K562 (cell line): Measurements from ENCODE around the gene SLC26A3. TPM values are rescaled to one million over a fixed set of nuclear protein-coding genes. Genes with fewer than 3 reads are reported as not detected.
A peak's percentile ranks its signal among the peaks of the same experiment; 100 is the strongest.

Experiments used
- ATAC-seq: fragments of 200-7000 bp; cut with Tn5 transposase; 3 replicates; pipeline ENCODE4 v1.9.1; 2020; ENCODE audit warnings: moderate library complexity
- BruUV-seq: library from RNA; stranded (reverse); fragments of 400-500 nt; replicated peaks from 2 replicates; lab custom pipeline; 2021; lab: Mats Ljungman, UMichigan
- CTCF ChIA-PET: fragments of 300-600 bp; formaldehyde crosslinking; extraction: SDS; loops from one replicate; lab custom pipeline; 2021; ENCODE audit warnings: low intra/inter-chr PET ratio; lab: Yijun Ruan, JAX
- POLR2A ChIA-PET: fragments of 300-600, 350-650 bp; sonication (Branson Sonifier 250); formaldehyde crosslinking; extraction: SDS; loops from one replicate; lab custom pipeline; 2021; ENCODE audit warnings: antibody characterized with exemption, inconsistent platforms; lab: Yijun Ruan, JAX
- DNase-seq, 4 experiments: peaks; one replicate each; pipeline versions ENCODE4 v3.0.0 to v3.0.0-alpha.2; 2011 to 2018; ENCODE audit warnings: low spot score in 3 of 4, mixed read lengths in 3 of 4; ENCODE audit errors: extremely low read depth in 1 of 4
- FAIRE-seq: peaks from 2 replicates; lab custom pipeline; 2011; peaks lifted over from hg19 to GRCh38; lab: Jason Lieb, UNC
- H2AFZ ChIP-seq: 2 replicates; pipeline ENCODE4 v1.6.0; 2011; ENCODE audit warnings: low read depth, low read length, control low read depth, inconsistent platforms
- H3K27ac ChIP-seq: fragments of 200-600 bp; 3 replicates; pipeline ENCODE4 v1.8.0; 2011; ENCODE audit warnings: low read depth, mild to moderate bottlenecking, control low read depth, inconsistent platforms, low read length, moderate library complexity, mixed read lengths; ENCODE audit errors: extremely low read depth
- H3K27me3 ChIP-seq, 2 experiments: fragments of 300-600 bp in 1 of 2; 2 replicates in 1 of 2; 3 replicates in 1 of 2; pipeline versions ENCODE4 v1.6.0 to v1.8.0; 2011; ENCODE audit warnings: inconsistent platforms in 2 of 2, low read length in 2 of 2, mild to moderate bottlenecking in 1 of 2, mixed read lengths in 1 of 2, moderate library complexity in 1 of 2; ENCODE audit not compliant: control insufficient read depth in 2 of 2, insufficient read depth in 2 of 2
- H3K36me3 ChIP-seq: fragments of 300-600 bp; 3 replicates; pipeline ENCODE4 v1.8.0; 2011; ENCODE audit warnings: mild to moderate bottlenecking, low read length, inconsistent platforms; ENCODE audit not compliant: control insufficient read depth, insufficient read depth
- H3K4me1 ChIP-seq, 2 experiments: fragments of 200-600 bp in 1 of 2; replicated peaks in 1 of 2; 2 replicates in 1 of 2; 3 replicates in 1 of 2; pipeline versions ENCODE4 v1.5.1 to v1.8.0; 2011; ENCODE audit warnings: inconsistent platforms in 2 of 2, low read length in 2 of 2, mild to moderate bottlenecking in 1 of 2, mixed read lengths in 1 of 2, moderate library complexity in 1 of 2; ENCODE audit not compliant: control insufficient read depth in 2 of 2, insufficient read depth in 2 of 2
- H3K4me2 ChIP-seq: 2 replicates; pipeline ENCODE4 v1.6.1; 2011; ENCODE audit warnings: low read length, control low read depth, inconsistent platforms, mixed read lengths; ENCODE audit not compliant: insufficient read depth
- H3K4me3 ChIP-seq: fragments of 200-600 bp; sonication (generic), shearing (Covaris generic); 2 replicates; pipeline ENCODE4 v1.5.1; 2016; ENCODE audit warnings: control low read depth, inconsistent platforms
- H3K79me2 ChIP-seq: fragments of 200-600 bp; 3 replicates; pipeline ENCODE4 v1.8.0; 2011; ENCODE audit warnings: low read length, inconsistent platforms; ENCODE audit not compliant: control insufficient read depth, insufficient read depth
- H3K9ac ChIP-seq, 2 experiments: 2 replicates each; pipeline versions ENCODE4 v1.6.0 to v1.6.1; 2011; ENCODE audit warnings: low read depth in 2 of 2, low read length in 2 of 2, control low read depth in 1 of 2, inconsistent platforms in 1 of 2, mild to moderate bottlenecking in 1 of 2, mixed read lengths in 1 of 2; ENCODE audit not compliant: insufficient read depth in 1 of 2
- H3K9me1 ChIP-seq: one replicate; pipeline ENCODE4 v1.6.0; 2011; ENCODE audit warnings: inconsistent platforms, mild to moderate bottlenecking, low read length, moderate library complexity; ENCODE audit not compliant: control insufficient read depth, insufficient read depth
- H3K9me3 ChIP-seq: replicated peaks from 2 replicates; pipeline ENCODE4 v1.5.1; 2011; ENCODE audit warnings: low read depth, low read length, inconsistent platforms; ENCODE audit not compliant: control insufficient read depth, insufficient read depth
- H4K20me1 ChIP-seq: replicated peaks from 2 replicates; pipeline ENCODE4 v1.6.1; 2011; ENCODE audit warnings: low read length, inconsistent platforms, mixed read lengths; ENCODE audit not compliant: control insufficient read depth, insufficient read depth
- CGGBP1 ChIP-seq: fragments of 250-450 bp; sonication (Bioruptor Pico); IDR thresholded peaks from 2 replicates; pipeline ENCODE4 v1.9.0; 2021; ENCODE audit warnings: mild to moderate bottlenecking
- HEY1 ChIP-seq: fragments of 250-450 bp; sonication (Bioruptor Pico); IDR thresholded peaks from 2 replicates; pipeline ENCODE4 v1.5.0; 2020; ENCODE audit warnings: mild to moderate bottlenecking, moderate library complexity, borderline replicate concordance
- HNRNPH1 ChIP-seq: fragments of 200-400 bp; formaldehyde crosslinking; optimal IDR thresholded peaks from 2 replicates; pipeline ENCODE3; 2017; ENCODE audit warnings: low read depth, mild to moderate bottlenecking, low read length, moderate library complexity
- NFRKB ChIP-seq: fragments of 450-650 bp; IDR thresholded peaks from 2 replicates; pipeline ENCODE4 v1.6.1; 2016; ENCODE audit warnings: low read depth
- TCFL5 ChIP-seq: fragments of 250-450 bp; sonication (Bioruptor Pico); conservative IDR thresholded peaks from 2 replicates; pipeline ENCODE4 v1.6.1; 2021; ENCODE audit warnings: mild to moderate bottlenecking, moderate library complexity, matching md5 sums
- ZNF121 ChIP-seq: sonication (generic); formaldehyde crosslinking; conservative IDR thresholded peaks from 2 replicates; pipeline ENCODE4 v1.8.0; 2022; ENCODE audit warnings: missing genetic modification reagents
- WGBS: fragments of 100-300 bp; shearing (Covaris generic); methylation state at CpG from one replicate; pipeline ENCODE4 v1.1.6; 2016; ENCODE audit warnings: low coverage, mixed read lengths; ENCODE audit not compliant: insufficient coverage; ENCODE audit errors: missing lambda C conversion rate; 5-methylcytosine and 5-hydroxymethylcytosine counted together
- in situ Hi-C: fragments of 300-500 bp; cut with MboI; formaldehyde crosslinking; loops from 4 replicates; pipeline ENCODE4 v1.15.0; 2018; ENCODE audit warnings: inconsistent platforms, mixed read lengths
- intact Hi-C: fragments of 100-400 bp; cut with micrococcal nuclease; formaldehyde crosslinking; loops from 2 replicates; pipeline ENCODE4 v1.14.2; 2022
- polyA plus RNA-seq, 8 experiments: library from polyadenylated mRNA; depleted of rRNA in 4 of 8; stranded (reverse) in 5 of 8; unstranded in 3 of 8; fragments of >200 nt; fragmentation: Nextera tagmentation in 2 of 8; fragmentation: Illumina TruSeq in 1 of 8; extraction: Ambion mirVana in 2 of 8; extraction: Trizol in 1 of 8; gene quantifications; 2 replicates each; pipeline versions ENCODE4 v1.2.1 to v1.2.3, GENCODE V29; 2011 to 2014; ENCODE audit warnings: inconsistent platforms in 1 of 8, missing spikeins in 1 of 8
- total RNA-seq, 7 experiments: library from RNA; depleted of rRNA in 6 of 7; stranded (reverse); fragments of >200 nt in 6 of 7; fragmentation: Illumina TruSeq in 2 of 7; extraction: Trizol in 2 of 7; gene quantifications; 2 replicates each; pipeline versions ENCODE4 v1.2.1 to v1.2.3, GENCODE V29; 2011 to 2021; ENCODE audit warnings: low replicate concordance in 1 of 7

Gene SLC26A3
- total and polyA plus RNA-seq, 9 of the 15 experiments (the other 6 are each of a cell fraction or from before 2014, with no cell fraction given): 0.86 TPM; not detected in 8

GRCh38 chr7:107838816-107839565 is 36.0 kb upstream of the SLC26A3 start (continued):
- TF ChIP-seq TCFL5 (CRISPR knock-in tag) (no peak), NFRKB (no peak), CGGBP1 (CRISPR knock-in tag) (no peak), HEY1 (CRISPR knock-in tag) (no peak)

GRCh38 chr7:107838024-107838601 is 35.1 kb upstream of the SLC26A3 start:
- DNase-seq (no peak), FAIRE-seq (no peak), ATAC-seq (no peak)
- Histone ChIP-seq H3K79me2 (no peaks in the 10 kb centered on the region), H3K27ac (no peak overlapping the region), H3K4me3 (no peak overlapping the region), H2AFZ (no peak overlapping the region), H3K9me3 (no peaks in the 10 kb centered on the region), H4K20me1 (0 out of 2 replicates have a peak, but pooled peaks cover 5% of the 10 kb centered on the region), H3K4me2 (no peak overlapping the region), H3K27me3 (no peaks in the 10 kb centered on the region), H3K9me1 (no peaks in the 10 kb centered on the region), H3K9ac (no peak overlapping the region), H3K36me3 (no peaks in the 10 kb centered on the region), H3K4me1 (peaks cover 23 to 35% of the 10 kb centered on the region in 2 experiments)
- 77% methylated on average over 3 of the region's 3 CpGs for WGBS
- ChIA-PET POLR2A (interaction anchor here (0.5 to 1.3 kb wide), 2 partner anchors 20 to 95 kb away, joined by 3 read pairs; no protein-coding TSS in a partner anchor), CTCF (no interaction called here)
- no TSS peak for BruUV-seq
- TF ChIP-seq ZNF121 (CRISPR knock-in tag) (peak; percentile 94), HNRNPH1 (no peak)
- in situ Hi-C loops (no loop called here), intact Hi-C loops (no loop called here)
